HG03521 (cell line): ENCODE results near the gene PPP1R12A.
"Not testable (repeated sequence)": the region's sequence is repeated elsewhere in the genome, so short reads cannot be mapped to it uniquely, and the experiment has no call there.

Experiments
- ATAC-seq: cut with Tn5 transposase; IDR thresholded peaks from one replicate; pipeline ENCODE4 v1.9.1; 2021; ENCODE audit warnings: mild to moderate bottlenecking, moderate library complexity; ENCODE audit not compliant: unreplicated experiment

PPP1R12A gene

GRCh38 chr12:79897617-79898016, 37.3 kb downstream of the PPP1R12A start:
- no peak for ATAC-seq

- ATAC-seq = no peak
Observed at GRCh38 chr12:79895804-79896203, 39.1 kb downstream of the PPP1R12A start.

- no peak for ATAC-seq
Observed at GRCh38 chr12:79895071-79895470, 39.8 kb downstream of the PPP1R12A start.

GRCh38 chr12:79891506-79892162, 43.3 kb downstream of the PPP1R12A start:
- ATAC-seq = no peak

- ATAC-seq = no peak
Observed at GRCh38 chr12:79887890-79888289, 47.0 kb downstream of the PPP1R12A start.

- no peak for ATAC-seq
Observed at GRCh38 chr12:79886917-79887519, 47.9 kb downstream of the PPP1R12A start.

- ATAC-seq = no peak
Observed at GRCh38 chr12:79885911-79886490, 48.9 kb downstream of the PPP1R12A start.

- ATAC-seq = no peak
Observed at GRCh38 chr12:79884401-79885006, 50.4 kb downstream of the PPP1R12A start.

- ATAC-seq = no peak
Observed at GRCh38 chr12:79883216-79883615, 51.7 kb downstream of the PPP1R12A start.

GRCh38 chr12:79881351-79881750, 53.5 kb downstream of the PPP1R12A start:
- no peak for ATAC-seq

- not testable (repeated sequence) for ATAC-seq
Observed at GRCh38 chr12:79878506-79878905, 56.4 kb downstream of the PPP1R12A start.

- no peak for ATAC-seq
Observed at GRCh38 chr12:79877246-79877645, 57.7 kb downstream of the PPP1R12A start.

GRCh38 chr12:79874665-79875064, 60.2 kb downstream of the PPP1R12A start:
- ATAC-seq = no peak

- ATAC-seq = no peak
Observed at GRCh38 chr12:79873201-79873600, 61.7 kb downstream of the PPP1R12A start.

- ATAC-seq = no peak
Observed at GRCh38 chr12:79871621-79872020, 63.3 kb downstream of the PPP1R12A start.

GRCh38 chr12:79870916-79871315, 64.0 kb downstream of the PPP1R12A start:
- no peak for ATAC-seq

- ATAC-seq = no peak
Observed at GRCh38 chr12:79859646-79860045, 75.3 kb downstream of the PPP1R12A start.

GRCh38 chr12:79858518-79858917, 76.4 kb downstream of the PPP1R12A start:
- no peak for ATAC-seq

GRCh38 chr12:79857675-79858074, 77.2 kb downstream of the PPP1R12A start:
- no peak for ATAC-seq

- ATAC-seq = no peak
Observed at GRCh38 chr12:79850610-79851299, 84.1 kb downstream of the PPP1R12A start.

- no peak for ATAC-seq
Observed at GRCh38 chr12:79848339-79848738, 86.6 kb downstream of the PPP1R12A start.
